Astrocyte of the hippocampus (primary cell): Measurements from ENCODE around the gene GPC2.
"Not testable (repeated sequence)": the region's sequence is repeated elsewhere in the genome, so short reads cannot be mapped to it uniquely, and the experiment has no call there.

ENCODE experiments used
- DNase-seq: peaks from one replicate; pipeline ENCODE4 v3.0.0; 2011; ENCODE audit warnings: low read depth, low spot score

Gene GPC2, protein sequence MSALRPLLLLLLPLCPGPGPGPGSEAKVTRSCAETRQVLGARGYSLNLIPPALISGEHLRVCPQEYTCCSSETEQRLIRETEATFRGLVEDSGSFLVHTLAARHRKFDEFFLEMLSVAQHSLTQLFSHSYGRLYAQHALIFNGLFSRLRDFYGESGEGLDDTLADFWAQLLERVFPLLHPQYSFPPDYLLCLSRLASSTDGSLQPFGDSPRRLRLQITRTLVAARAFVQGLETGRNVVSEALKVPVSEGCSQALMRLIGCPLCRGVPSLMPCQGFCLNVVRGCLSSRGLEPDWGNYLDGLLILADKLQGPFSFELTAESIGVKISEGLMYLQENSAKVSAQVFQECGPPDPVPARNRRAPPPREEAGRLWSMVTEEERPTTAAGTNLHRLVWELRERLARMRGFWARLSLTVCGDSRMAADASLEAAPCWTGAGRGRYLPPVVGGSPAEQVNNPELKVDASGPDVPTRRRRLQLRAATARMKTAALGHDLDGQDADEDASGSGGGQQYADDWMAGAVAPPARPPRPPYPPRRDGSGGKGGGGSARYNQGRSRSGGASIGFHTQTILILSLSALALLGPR

DNA sequence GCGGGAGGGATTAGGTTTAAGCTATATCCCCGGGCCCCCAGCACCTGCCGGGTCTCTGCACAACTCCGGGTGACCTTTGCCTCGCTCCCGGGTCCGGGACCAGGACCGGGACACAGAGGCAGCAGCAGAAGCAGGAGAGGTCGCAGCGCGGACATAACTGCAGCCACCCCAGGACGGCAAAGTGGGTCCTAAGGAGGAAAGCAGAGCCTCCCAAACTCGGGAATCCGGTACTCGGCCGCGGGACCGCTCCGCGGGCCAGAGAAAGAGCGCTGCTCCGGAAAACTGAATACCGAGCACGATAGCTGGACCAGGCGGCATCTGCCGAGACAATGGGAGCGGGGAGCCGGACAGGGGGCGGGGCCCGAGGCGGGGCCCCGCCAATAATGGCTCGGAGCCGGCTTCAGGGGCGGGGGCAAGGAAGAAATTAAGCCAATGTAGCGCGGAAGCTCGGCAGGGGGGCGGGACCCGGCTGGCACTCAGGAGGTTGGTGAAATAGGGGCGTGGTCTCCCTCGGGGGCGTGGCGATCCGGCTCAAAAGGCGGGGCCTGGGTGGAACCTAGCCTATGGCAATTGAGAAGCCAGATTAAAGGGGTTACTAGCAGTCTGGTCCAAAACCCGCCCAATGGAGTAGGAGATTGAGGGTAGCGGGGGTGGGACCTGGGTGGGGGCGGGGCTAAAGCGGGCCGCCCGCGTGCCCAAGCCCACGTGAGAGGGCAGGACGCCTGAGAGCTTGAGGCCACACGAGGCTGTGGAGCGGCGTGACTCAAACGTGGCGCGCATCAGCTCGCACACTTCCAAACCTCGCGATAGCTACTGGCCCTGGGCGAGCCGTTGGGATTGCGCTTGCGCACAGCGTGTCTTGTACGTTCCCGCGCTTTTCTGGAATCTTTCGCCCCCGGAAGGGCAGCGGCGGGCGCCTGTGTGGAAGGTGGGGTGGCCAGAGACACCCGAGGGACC, at the start of gene GPC2, which contains the start of gene STAG3:
Gene GPC2 (minus strand): TSS at position 337 of the 957 bp plus-strand sequence. CDS start 182 bp downstream, at position 155.
Gene STAG3 (plus strand): TSS at position 874 of the 957 bp plus-strand sequence. CDS start 2,639 bp downstream, outside the sequence.
- DNase-seq: peak; percentile 99

DNA sequence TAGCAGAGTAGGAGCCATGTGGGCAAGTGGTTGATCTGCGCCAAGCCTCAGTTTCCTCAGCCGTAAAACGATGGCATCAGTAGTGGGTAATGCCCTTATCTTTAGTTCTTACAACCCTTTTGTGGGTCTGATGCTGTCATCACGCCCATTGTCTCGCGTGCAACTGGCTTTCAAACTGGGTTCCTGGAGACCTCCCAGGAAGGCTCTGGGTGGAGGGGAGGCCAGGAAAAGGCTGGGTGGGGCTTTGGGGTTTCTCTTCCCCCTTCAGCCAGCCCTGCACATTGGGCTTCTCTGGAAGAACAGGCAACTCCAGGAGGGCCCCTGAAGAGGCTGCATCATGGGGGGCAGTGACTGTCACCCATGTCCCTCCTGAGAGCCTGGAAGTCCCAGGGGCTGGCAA, 47.7 kb upstream of the GPC2 start:
- not testable (repeated sequence) for DNase-seq

DNA sequence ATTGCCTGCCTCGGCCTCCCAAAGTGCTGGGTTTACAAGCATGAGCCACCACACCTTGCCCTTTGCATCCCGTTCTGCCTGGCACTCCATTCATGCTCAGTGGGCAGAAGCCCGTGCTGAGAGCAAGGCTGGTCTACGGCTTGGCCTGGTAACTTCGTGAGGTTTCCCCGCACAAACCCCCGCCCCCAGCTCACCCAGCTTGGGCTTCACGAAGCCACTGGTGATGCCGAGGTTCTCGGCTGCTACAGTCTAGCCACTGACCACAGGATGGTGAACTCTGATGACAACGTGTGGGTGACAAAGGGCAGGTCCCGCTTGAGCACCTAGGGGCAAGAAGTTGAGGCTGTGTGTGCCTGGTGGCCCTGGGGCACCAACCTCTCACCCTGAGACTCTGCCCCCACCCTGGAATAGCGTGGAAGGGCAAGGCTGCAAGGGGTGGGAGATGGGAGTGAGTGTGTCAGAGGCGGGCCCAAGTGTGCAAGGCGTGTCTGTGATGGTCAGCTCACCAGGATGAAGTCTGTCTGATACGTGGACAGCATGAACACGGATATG, 46.3 kb upstream of the GPC2 start:
- DNase-seq: not testable (repeated sequence)

DNA sequence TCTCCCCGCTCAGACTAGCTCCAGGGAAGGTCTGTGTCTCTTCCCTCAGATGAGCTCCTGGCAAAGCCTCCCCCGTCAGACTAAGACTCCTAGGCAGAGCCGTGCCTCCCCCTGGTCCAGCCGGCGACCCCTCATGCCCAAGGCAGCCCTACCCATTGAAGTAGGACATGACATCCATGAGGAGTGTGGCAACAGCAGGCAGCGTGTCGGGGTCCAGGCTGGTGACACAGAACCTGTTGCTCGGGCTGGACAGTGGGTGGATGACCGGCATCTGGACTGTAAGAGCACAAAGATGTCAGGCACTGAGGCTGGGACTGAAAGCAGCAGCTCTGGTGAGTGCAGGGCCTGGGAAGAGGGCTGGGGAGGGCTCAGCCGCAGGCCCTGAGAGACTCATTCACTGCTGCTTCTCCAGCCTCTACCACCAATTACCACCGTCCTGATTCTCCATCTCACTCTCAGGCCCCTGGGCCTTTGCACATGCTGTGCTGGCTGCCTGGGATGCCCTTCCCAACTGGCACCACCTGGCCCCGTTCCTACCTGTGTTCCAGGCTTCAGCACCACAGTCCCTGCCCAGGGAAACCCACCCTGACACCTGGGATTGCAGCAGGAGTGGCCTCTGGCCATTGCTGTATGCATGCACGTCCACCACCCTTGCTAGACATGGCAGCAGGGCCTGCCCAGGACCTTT, 45.4 kb upstream of the GPC2 start:
- no peak for DNase-seq

DNA sequence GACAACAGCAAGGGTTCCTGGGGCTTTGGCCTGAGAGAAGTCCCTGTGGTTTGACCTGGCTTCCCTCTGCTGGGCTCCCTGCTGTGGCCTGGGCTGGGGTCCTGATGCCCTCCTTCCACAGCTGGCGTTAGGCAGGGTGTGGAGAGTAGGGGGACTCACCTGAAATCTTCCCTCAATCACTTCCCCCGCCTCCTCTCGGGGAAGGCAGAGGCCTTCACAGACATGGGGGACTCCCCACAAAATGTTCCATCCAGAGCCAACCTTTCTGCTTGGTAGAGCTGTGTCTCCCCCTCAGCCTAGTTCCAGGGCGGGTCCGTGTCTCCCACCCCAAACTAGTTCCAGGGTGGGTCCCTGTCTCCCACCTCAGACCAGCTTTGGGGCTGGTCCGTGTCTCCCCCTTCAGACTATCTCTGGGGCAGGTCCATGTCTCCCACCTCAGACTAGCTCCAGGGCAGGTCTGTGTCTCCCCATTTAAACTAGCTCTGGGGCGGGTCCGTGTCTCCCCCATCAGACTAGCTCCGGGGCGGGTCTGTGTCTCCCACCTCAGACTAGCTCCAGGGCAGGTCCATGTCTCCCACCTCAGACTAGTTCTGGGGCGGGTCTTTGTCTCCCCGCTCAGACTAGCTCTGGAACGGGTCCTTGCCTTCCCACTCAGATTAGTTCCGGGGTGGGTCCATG, 44.7 kb upstream of the GPC2 start:
- no peak for DNase-seq

DNA sequence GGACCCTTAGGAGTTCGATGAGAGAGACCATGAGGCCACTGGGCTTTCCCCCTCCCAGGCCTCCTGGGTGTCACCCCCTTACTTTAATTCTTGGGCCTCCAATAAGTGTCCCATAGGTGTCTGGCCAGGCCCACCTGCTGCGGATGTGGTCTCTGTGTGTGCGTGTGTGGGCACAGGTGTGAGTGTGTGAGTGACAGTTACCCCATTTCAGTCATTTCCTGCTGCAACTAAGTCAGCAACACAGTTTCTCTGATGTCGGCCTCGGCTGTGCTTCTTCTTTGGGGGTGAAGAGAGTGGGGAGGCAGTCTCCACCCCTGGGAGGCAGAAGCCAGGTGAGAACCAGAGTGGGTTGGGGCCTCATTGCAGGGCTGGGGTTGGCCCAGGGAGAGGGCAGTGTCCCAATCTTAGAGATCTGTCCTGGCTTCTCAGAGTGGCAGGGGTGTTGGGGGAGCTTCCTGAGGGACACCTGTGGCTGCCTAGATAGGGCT, 44.1 kb upstream of the GPC2 start:
- DNase-seq: no peak

DNA sequence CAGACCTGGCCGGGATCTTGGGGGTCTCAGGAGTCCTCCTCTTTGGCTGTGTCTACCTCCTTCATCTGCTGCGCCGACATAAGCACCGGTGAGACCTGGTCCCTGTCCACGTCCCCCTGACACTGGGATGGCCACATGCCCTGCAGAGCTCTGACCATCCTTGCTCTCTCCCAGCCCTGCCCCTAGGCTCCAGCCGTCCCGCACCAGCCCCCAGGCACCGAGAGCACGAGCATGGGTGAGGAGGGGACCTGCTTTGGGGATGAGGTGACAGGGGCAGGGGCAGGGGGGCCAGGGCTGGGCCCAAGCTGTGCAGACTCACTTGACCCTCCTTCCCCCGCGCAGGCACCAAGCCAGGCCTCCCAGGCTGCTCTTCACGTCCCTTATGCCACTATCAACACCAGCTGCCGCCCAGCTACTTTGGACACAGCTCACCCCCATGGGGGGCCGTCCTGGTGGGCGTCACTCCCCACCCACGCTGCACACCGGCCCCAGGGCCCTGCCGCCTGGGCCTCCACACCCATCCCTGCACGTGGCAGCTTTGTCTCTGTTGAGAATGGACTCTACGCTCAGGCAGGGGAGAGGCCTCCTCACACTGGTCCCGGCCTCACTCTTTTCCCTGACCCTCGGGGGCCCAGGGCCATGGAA, 43.5 kb upstream of the GPC2 start:
- no peak for DNase-seq

DNA sequence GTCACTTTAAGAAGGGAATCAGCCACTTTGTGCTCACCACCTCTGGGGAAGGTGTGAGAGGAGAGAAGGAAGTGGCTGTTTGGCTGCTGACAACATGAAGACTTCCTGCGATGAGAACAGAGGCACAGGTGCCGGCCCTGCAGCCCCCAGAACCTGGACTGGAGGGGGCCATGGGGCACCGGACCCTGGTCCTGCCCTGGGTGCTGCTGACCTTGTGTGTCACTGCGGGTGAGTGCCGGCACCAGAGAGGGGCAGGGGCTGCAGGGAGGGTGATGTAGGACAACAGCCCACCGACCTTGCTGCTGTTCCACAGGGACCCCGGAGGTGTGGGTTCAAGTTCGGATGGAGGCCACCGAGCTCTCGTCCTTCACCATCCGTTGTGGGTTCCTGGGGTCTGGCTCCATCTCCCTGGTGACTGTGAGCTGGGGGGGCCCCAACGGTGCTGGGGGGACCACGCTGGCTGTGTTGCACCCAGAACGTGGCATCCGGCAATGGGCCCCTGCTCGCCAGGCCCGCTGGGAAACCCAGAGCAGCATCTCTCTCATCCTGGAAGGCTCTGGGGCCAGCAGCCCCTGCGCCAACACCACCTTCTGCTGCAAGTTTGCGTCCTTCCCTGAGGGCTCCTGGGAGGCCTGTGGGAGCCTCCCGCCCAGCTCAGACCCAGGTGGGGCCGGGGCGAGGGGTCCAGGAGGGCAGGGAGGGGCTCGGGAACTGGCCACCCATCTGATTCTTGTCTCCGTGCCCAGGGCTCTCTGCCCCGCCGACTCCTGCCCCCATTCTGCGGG, 42.8 kb upstream of the GPC2 start, which contains the start of gene PVRIG:
Gene PVRIG (plus strand): TSS at position 149 of the 785 bp plus-strand sequence. CDS start 22 bp downstream, at position 171.
- not testable (repeated sequence) for DNase-seq

DNA sequence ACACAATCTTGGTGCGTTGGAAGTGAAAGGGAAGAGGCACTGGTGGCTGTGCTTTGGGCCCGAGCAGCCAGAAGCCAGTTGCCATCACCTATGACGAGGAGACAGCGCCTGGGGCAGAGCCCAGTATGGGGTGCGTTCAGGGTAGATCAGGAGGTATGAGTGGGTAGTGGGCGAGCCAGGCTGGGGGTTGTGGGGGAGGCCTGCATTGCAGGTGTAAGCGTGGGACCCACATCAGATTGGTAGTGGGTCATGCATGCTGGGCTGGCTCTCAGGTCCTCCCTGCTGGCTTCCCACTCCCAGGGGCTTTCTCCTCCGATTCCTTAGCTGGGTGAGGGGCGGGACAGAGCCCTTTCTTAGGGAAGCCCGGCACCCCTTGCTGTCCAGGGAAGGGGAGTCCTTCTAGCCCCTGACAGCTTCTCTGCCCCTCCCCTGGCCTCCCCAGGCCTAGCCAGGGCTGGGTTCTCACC, 42.1 kb upstream of the GPC2 start:
- no peak for DNase-seq

DNA sequence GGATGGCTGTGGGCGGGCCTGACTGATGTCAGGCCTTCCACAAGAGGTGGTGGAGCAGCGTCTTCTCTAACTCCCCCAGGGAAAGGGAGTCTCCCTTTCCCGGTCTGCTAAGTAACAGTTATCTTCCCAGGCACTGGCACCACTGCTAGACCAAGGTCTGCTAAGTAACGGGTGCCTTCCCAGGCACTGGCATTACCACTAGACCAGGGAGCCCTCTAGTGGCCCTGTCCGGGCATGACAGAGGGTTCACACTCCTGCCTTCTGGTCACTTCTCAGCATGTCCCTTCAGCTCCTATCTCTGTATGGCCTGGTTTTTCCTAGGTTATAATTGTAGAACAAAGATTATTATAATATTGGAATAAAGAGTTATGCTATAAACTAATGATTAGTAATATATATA, 40.8 kb upstream of the GPC2 start:
- peak; percentile 39 for DNase-seq

DNA sequence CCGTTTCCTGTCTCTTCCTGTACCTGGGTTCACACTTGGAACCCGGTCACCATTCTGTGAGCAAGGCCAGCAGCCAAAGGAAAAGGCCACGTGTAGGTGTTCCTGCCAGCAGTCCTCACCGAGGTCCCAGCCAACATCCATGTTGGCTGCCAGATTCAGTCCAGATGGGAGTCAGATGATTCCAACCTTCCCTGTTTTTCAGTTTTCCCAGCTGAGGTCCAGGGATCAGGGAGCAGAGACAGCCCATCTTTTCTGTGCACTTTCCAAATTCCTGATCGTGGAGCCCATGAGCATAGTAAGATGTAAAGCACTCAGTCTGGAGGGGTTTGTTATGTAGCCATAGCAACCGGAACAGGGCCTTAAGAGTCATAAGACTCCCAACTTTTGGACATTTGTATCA, 38.7 kb upstream of the GPC2 start:
- no peak for DNase-seq

DNA sequence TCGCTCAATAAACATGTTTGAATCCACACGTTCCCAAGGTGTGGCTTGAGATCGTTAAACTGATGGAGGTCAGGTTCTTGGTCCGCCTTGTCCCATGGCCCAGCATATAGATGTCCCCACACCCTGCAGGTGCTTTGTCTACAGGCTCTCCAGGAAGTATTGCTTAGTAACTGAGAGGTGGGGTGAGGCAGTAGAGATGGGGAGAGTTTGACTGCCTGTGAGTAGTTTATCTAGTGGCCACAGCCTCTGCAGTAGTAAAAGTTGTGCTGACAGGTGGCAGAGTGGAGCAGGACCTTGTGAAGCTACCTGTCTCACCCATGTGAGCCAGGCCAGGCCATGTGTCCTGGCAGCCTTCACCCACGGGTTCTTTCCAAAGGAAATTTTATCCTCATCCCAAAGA, 37.2 kb upstream of the GPC2 start:
- not testable (repeated sequence) for DNase-seq

DNA sequence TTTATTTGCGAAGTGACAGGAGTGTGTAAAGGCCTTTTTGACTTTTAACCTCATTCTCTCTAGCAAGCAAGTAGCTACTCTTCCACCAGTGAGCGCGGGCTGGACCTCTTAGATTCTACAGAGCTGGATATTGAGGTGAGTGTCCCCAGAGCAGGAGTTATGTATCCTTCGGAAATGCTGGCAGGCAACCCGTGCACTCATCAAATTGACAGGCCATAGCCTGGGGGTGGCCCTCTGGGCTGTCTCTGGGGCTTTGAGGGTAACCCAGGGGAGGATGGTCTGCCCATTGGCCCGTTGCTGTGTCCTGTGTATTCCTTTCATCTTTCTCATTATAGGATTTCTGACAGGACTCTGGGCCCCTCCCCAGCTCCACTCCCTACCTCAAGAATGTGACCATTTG, 36.5 kb upstream of the GPC2 start:
- no peak for DNase-seq

DNA sequence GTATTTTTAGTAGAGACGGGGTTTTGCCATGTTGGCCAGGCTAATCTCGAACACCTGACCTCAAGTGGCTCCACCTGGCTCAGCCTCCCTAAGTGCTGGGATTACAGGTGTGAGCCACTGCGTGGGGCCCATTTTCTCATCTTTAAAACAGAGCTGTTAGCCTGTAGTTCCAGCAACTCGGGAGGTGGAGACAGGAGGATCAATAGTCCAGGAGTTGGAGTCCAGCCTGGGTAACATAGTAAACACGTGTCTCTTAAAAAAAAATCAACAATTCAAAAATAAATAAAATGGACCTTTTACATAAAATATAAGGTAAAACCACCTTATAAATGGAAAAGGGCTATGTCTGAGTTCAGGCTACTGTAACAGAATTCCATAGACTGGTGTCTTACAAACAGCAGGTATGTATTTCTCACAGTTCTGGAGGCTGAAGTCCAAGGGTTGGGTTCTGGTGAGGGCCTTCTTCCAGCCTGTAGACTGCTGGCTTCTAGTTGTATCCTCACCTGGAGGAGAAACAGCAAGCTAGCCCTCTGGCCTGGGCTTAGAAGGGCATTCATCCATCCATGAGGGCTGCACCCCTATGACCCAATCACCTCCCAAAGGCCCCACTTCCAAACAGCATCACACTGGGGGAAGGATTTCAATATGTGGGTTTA, 35.6 kb upstream of the GPC2 start:
- no peak for DNase-seq

DNA sequence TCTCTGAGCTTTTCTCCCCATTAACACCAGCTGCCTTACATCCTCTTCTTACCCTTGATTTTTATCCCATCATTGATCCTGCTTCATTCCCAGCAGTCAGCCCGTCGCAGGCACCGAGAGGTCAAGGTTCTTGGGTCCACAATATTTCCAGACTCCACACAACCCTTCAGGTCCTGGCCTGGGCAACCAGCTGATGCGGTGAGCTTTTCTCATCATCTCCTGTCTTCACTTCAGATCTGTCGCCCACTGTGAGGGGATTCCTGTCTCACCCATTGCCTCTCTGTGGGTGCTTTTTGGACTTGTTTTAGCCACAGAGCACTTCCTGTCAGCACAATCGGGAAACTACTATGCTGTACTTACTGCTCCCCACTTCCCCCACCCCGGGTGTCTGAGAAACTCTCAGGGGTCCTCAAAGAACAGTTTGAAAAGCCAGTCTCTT, 34.2 kb upstream of the GPC2 start:
- no peak for DNase-seq

DNA sequence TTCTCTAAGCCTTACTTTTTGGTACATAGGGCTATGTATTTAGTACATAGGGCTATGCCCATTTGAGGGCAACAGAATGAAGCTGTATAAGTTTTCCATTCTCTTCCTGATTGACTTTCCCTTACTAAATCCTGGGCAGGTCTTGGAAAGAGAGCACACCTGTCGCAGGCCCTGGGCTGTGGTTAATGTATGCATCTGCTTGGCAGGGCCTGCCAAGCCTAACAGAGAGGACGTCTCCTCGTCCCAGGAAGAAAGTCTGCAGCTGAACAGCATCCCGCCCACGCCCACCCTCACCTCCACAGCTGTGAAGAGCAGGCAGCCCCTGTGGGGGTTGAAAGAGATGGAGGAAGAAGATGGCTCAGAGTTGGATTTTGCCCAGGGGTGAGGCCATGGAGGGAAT, 33.6 kb upstream of the GPC2 start:
- no peak for DNase-seq

DNA sequence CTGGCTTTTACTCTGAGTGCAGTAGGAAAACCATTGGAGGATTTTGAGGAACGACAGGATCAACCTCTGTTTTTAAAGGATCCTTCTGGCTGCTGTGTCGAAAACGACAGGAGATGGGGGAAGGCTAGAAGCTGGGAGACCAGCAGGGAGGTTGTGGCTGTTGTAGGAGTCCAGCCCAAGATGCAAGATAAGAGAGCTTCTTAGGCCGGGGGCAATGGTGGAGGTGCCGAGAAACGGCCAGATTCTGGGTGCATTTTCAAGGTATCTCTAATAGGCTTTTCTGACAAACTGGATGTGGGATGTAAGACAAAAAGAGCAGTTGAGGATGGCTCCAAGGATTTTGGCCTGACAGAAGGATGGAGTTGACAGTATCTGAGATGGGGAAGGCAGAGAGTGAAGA, 32.3 kb upstream of the GPC2 start:
- no peak for DNase-seq

DNA sequence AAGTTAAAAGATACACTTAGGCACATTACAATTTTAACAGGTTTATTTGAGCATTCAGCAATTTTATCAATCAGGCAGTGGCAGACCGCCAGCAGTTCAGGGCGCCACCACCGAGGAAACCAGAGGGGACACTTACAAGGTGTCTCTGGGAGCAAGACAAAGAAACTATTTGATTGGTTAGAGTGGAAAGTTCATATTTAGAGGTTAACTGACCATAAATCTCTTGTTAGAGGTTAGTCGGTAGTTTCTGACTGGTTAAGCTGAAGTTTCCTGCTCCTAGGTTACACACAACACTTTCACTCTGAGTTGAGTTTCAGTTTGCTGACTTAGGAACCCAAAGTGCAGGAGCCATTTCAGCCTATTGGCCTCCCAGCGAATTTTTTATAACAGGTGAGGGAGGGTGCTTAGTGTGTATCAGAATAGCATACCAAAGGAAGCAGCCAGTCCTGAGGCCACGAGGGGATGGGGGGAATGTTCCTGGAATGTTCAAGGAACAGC, 31.8 kb upstream of the GPC2 start:
- DNase-seq: no peak
